WERI-Rb-1 (cell line): ENCODE results near the gene ZNF595.
A peak's percentile ranks its signal among the peaks of the same experiment; 100 is the strongest.

Source experiments
- DNase-seq: peaks from one replicate; pipeline ENCODE4 v3.0.0-alpha.2; 2020
- H3K27ac ChIP-seq: fragments of 250-450 bp; sonication (Bioruptor Pico); 2 replicates; pipeline ENCODE4 v1.5.1; 2020; ENCODE audit warnings: mild to moderate bottlenecking, moderate library complexity
- H3K27me3 ChIP-seq: fragments of 250-450 bp; sonication (Bioruptor Pico); 2 replicates; pipeline ENCODE4 v1.5.1; 2021; ENCODE audit warnings: mild to moderate bottlenecking, low read depth, moderate library complexity; ENCODE audit not compliant: insufficient read depth, severe bottlenecking
- H3K36me3 ChIP-seq: fragments of 250-450 bp; sonication (Bioruptor Pico); 2 replicates; pipeline ENCODE4 v1.5.1; 2020; ENCODE audit warnings: mild to moderate bottlenecking, moderate library complexity
- H3K4me3 ChIP-seq: 2 replicates; pipeline ENCODE4 v1.5.1; 2011; ENCODE audit warnings: low read depth, mild to moderate bottlenecking, control low read depth, low read length
- H3K9me3 ChIP-seq: fragments of 250-450 bp; sonication (Bioruptor Pico); 2 replicates; pipeline ENCODE4 v1.5.1; 2021; ENCODE audit warnings: mild to moderate bottlenecking, moderate library complexity; ENCODE audit not compliant: severe bottlenecking
- TF ChIP-seq, protein P1 (sequence below): IDR thresholded peaks from 2 replicates; pipeline ENCODE4 v1.5.1; 2011; ENCODE audit warnings: low read depth, mild to moderate bottlenecking, control low read depth, inconsistent platforms, low read length

ZNF595 gene

DNA sequence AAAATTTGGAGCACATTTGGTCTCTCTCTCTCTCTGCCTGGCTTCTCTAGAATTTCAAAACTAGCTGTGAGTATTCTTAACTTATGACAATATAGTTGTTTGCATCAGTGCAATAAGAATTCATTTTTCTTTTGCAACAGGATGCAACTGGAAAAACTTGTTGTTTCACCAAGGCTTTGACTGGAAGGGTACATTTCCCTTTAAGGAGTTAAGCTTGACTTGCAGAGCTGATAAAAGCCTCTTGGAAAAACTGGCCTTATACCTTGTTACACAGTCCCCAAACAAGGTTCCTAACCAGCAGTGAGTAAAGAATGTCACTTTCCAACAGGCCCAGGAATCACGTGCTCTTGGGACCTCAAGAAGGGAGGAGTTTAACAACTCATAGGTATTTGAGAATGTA lies 45.3 kb downstream of the ZNF595 start:
- Histone ChIP-seq H3K27ac (no peak overlapping the region), H3K27me3 (no peaks in the 10 kb centered on the region), H3K9me3 (peaks cover 46% of the 10 kb centered on the region), H3K4me3 (no peak overlapping the region), H3K36me3 (no peaks in the 10 kb centered on the region)
- DNase-seq = no peak
- TF ChIP-seq, protein P1, sequence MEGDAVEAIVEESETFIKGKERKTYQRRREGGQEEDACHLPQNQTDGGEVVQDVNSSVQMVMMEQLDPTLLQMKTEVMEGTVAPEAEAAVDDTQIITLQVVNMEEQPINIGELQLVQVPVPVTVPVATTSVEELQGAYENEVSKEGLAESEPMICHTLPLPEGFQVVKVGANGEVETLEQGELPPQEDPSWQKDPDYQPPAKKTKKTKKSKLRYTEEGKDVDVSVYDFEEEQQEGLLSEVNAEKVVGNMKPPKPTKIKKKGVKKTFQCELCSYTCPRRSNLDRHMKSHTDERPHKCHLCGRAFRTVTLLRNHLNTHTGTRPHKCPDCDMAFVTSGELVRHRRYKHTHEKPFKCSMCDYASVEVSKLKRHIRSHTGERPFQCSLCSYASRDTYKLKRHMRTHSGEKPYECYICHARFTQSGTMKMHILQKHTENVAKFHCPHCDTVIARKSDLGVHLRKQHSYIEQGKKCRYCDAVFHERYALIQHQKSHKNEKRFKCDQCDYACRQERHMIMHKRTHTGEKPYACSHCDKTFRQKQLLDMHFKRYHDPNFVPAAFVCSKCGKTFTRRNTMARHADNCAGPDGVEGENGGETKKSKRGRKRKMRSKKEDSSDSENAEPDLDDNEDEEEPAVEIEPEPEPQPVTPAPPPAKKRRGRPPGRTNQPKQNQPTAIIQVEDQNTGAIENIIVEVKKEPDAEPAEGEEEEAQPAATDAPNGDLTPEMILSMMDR = no peak

DNA sequence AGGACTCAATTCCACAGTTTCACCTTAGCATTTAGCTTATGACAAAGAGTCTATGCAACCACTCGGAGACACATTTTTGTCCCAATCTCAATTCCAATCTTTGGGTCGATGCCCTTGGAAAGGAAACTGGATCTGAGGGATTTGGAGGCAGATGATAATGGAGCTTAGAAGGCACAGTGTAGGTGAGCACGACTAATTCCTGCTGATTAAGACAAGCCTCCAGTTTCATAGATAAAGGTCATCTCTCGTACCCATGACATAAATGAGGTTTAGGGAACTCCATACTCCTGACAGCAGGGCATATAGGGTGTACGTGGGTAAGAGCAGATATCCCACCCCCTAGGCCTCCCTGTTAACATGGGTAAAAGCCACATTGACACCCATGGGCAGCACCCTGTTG lies 46.7 kb downstream of the ZNF595 start:
- DNase-seq = no peak

DNA sequence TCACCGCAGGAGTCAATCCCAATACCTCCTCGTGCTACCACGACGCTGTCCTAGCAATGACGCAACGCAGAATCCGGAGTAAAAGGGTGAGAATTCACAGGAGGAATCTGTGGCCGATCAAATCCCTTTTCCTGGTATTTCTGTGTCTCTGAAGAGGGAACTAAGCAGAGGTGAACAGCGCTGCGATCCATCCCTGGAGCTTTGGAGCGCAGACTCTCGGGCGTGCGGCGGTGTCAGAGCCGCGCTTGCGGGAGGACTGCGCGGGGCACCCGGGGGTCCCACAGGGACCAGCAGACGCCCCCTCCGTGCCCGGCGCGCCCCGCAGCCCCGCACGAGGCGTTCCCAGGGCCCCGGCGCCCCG lies 53.9 kb downstream of the ZNF595 start:
- H3K4me3 ChIP-seq = no peak overlapping the region
- H3K27ac ChIP-seq = no peak overlapping the region
- TF ChIP-seq, protein P1 = no peak
- H3K27me3 ChIP-seq = peaks cover 52% of the 10 kb centered on the region
- H3K9me3 ChIP-seq = peaks cover 56% of the 10 kb centered on the region
- no peaks in the 10 kb centered on the region for H3K36me3 ChIP-seq
- no peak for DNase-seq

More for the DNA sequence above, 46.7 kb downstream of the ZNF595 start:
- H3K27ac ChIP-seq = no peak overlapping the region
- no peak overlapping the region for H3K4me3 ChIP-seq
- TF ChIP-seq, protein P1 = no peak
- peaks cover 41% of the 10 kb centered on the region for H3K9me3 ChIP-seq
- no peaks in the 10 kb centered on the region for H3K36me3 ChIP-seq
- H3K27me3 ChIP-seq = no peaks in the 10 kb centered on the region

DNA sequence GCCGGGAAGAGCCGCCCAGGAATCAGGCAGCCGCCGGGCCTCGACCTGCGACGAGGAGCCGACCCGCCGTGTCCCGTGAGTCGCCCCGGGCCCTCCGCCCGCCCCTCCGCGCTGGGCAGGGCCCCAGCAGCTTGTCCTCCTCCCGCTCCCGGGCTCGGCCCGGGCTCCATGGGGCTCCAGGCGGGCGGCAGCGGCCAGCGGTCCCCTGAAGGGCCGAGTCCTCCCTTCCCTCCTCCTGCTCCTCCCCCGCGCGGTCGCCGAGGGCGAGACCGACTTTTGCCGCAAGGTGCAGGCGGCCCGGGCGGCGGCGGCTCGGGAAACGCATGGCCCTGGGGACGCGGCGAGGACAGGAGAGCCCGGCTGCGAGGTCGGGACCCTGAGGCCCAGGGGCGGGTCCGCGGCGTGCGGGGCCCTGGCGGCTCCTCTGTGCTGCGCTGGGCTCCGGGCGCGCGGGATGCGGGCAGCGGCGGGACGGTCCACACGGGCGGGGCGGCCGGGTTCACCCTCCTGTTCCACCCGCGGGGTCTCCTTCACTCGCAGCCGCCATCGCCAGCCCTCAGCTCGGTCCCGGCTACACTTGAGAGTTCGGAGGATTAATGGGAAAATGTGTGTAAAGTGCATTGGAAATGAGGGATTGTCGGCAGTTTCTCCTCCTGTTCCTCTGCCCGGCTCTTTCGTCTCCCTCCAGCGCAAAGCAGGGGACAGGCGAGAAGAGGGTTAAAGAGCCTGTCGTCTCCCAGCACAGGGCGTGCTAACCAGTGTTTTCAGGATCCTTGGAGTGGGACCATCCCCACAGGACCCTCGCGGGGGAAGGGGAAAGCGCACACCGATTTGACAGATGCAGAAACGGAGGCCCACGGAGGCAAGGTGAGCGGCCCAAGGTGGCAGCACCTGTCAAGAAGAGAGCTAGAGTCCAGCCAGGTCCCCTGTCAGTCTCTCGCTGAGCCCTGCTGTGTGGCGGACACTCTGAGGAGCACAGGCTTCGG lies 54.6 kb downstream of the ZNF595 start:
- H3K4me3 ChIP-seq = peak overlapping the region; percentile 14; the same call in 1 of the 2 replicates
- peaks cover 52% of the 10 kb centered on the region for H3K27me3 ChIP-seq
- H3K36me3 ChIP-seq = no peaks in the 10 kb centered on the region
- TF ChIP-seq, protein P1 = no peak
- H3K27ac ChIP-seq = no peak overlapping the region
- peaks cover 52% of the 10 kb centered on the region for H3K9me3 ChIP-seq
- DNase-seq = peak; percentile 13

DNA sequence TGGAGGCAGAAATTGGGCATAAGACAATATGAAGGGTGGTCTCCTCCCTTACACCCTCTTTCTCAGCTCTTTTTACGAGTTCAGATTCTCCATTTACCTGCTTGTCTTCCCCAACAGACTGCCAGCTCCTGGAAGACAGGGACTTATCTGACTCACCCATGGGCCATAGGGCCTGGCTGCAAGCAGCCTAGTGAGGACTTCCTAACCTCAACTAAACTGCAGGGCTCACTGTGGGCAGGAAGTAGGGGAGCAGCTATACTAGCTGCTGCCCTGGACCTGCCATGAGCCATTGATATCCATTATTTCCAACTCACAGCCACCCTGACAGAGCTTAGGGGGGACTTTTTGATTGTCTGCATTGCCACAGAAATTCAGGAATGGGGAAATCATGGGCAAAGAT lies 59.6 kb downstream of the ZNF595 start:
- peaks cover 25% of the 10 kb centered on the region for H3K27me3 ChIP-seq
- no peak overlapping the region for H3K27ac ChIP-seq
- no peak overlapping the region for H3K4me3 ChIP-seq
- no peaks in the 10 kb centered on the region for H3K36me3 ChIP-seq
- TF ChIP-seq, protein P1 = no peak
- peaks cover 29% of the 10 kb centered on the region for H3K9me3 ChIP-seq
- no peak for DNase-seq
